GM23338 (cell line): ENCODE data around the gene GRIK4. TPM values are rescaled to one million over a fixed set of nuclear protein-coding genes. Genes with fewer than 3 reads are reported as not detected.

Experiments
- ATAC-seq: fragments of 200-7000 bp; cut with Tn5 transposase; 3 replicates; pipeline ENCODE4 v1.9.1; 2020
- DNase-seq: peaks from one replicate; pipeline ENCODE4 v3.0.0-alpha.2; 2015; ENCODE audit warnings: low spot score
- H2AFZ ChIP-seq: fragments of 200-600 bp; sonication (generic); 2 replicates; pipeline ENCODE4 v1.8.0; 2016; ENCODE audit warnings: antibody characterized with exemption, mild to moderate bottlenecking, moderate library complexity
- H3F3A ChIP-seq: fragments of 200-600 bp; sonication (generic); replicated peaks from 2 replicates; pipeline ENCODE4 v1.8.0; 2017; ENCODE audit warnings: antibody characterized with exemption, mixed run types, low read depth
- H3K27ac ChIP-seq: fragments of 200-600 bp; sonication (generic); 2 replicates; pipeline ENCODE4 v1.6.1; 2016; ENCODE audit warnings: low read depth
- H3K27me3 ChIP-seq: fragments of 200-600 bp; sonication (generic); 2 replicates; pipeline ENCODE4 v1.8.0; 2016; ENCODE audit warnings: mild to moderate bottlenecking, mixed run types, moderate library complexity; ENCODE audit not compliant: insufficient read depth
- H3K36me3 ChIP-seq: fragments of 200-600 bp; sonication (generic); 2 replicates; pipeline ENCODE4 v1.8.0; 2016; ENCODE audit warnings: mild to moderate bottlenecking; ENCODE audit not compliant: insufficient read depth
- H3K4me1 ChIP-seq: fragments of 200-600 bp; sonication (generic); 2 replicates; pipeline ENCODE4 v1.8.0; 2016; ENCODE audit warnings: mild to moderate bottlenecking, moderate library complexity; ENCODE audit not compliant: insufficient read depth
- H3K4me2 ChIP-seq: fragments of 200-600 bp; sonication (generic); 2 replicates; pipeline ENCODE4 v1.7.1; 2017; ENCODE audit warnings: mixed run types
- H3K4me3 ChIP-seq: fragments of 200-600 bp; sonication (generic); 2 replicates; pipeline ENCODE4 v1.6.1; 2016; ENCODE audit warnings: mixed run types
- H3K79me2 ChIP-seq: fragments of 200-600 bp; sonication (generic); replicated peaks from 2 replicates; pipeline ENCODE4 v1.8.0; 2017; ENCODE audit warnings: mild to moderate bottlenecking; ENCODE audit not compliant: insufficient read depth
- H3K9me2 ChIP-seq: fragments of 200-600 bp; sonication (generic); 2 replicates; pipeline ENCODE4 v1.8.0; 2017; ENCODE audit not compliant: insufficient read depth
- H4K20me1 ChIP-seq: fragments of 200-600 bp; sonication (generic); replicated peaks from 2 replicates; pipeline ENCODE4 v1.8.0; 2017; ENCODE audit warnings: mild to moderate bottlenecking; ENCODE audit not compliant: insufficient read depth
- H3K27ac Mint-ChIP-seq: 2 replicates; pipeline ENCODE4 v1.8.0; 2020; ENCODE audit warnings: inconsistent platforms, mild to moderate bottlenecking, moderate library complexity, mixed read lengths
- H3K27me3 Mint-ChIP-seq: 3 replicates; pipeline ENCODE4 v1.8.0; 2022; ENCODE audit warnings: low read depth, mild to moderate bottlenecking, moderate library complexity, mixed read lengths, inconsistent platforms; ENCODE audit not compliant: insufficient read depth, poor library complexity
- H3K36me3 Mint-ChIP-seq: 3 replicates; pipeline ENCODE4 v1.8.0; 2021; ENCODE audit warnings: low read depth, mild to moderate bottlenecking, inconsistent platforms, moderate library complexity, mixed read lengths
- H3K4me1 Mint-ChIP-seq: 3 replicates; pipeline ENCODE4 v1.8.0; 2020; ENCODE audit warnings: mild to moderate bottlenecking, inconsistent platforms, mixed read lengths
- H3K4me3 Mint-ChIP-seq: 3 replicates; pipeline ENCODE4 v1.8.0; 2021; ENCODE audit warnings: moderate library complexity, mild to moderate bottlenecking, inconsistent platforms, mixed read lengths
- H3K9me3 Mint-ChIP-seq: 3 replicates; pipeline ENCODE4 v1.8.0; 2020; ENCODE audit warnings: moderate library complexity, mild to moderate bottlenecking, inconsistent platforms, mixed read lengths
- EZH2 ChIP-seq: fragments of 200-600 bp; sonication (generic); IDR thresholded peaks from one replicate; pipeline ENCODE4 v1.8.0; 2017; ENCODE audit warnings: antibody characterized with exemption, mild to moderate bottlenecking, low read depth; ENCODE audit not compliant: unreplicated experiment
- EZH2phosphoT487 ChIP-seq: fragments of 200-600 bp; sonication (generic); IDR thresholded peaks from one replicate; pipeline ENCODE4 v1.8.1; 2018; ENCODE audit warnings: antibody characterized with exemption; ENCODE audit not compliant: unreplicated experiment
- JUNB ChIP-seq: IDR thresholded peaks from one replicate; pipeline ENCODE4 v1.6.1; 2016; ENCODE audit warnings: antibody characterized with exemption; ENCODE audit not compliant: unreplicated experiment
- NANOG ChIP-seq: IDR thresholded peaks from 2 replicates; pipeline ENCODE4 v1.6.1; 2016; ENCODE audit warnings: antibody characterized with exemption, borderline replicate concordance
- POLR2AphosphoS5 ChIP-seq: IDR thresholded peaks from 2 replicates; pipeline ENCODE4 v1.6.1; 2016; ENCODE audit warnings: antibody characterized with exemption, low read depth
- ZNF114 ChIP-seq: fragments of 250-450 bp; sonication (Bioruptor Pico); IDR thresholded peaks from 2 replicates; pipeline ENCODE4 v1.5.0; 2020; ENCODE audit warnings: mild to moderate bottlenecking, moderate library complexity
- polyA plus RNA-seq: library from polyadenylated mRNA; unstranded; fragments of >200 nt; fragmentation: Nextera tagmentation; extraction: Ambion mirVana; gene quantifications from 2 replicates; pipeline ENCODE4 v1.2.1, GENCODE V29; 2016
- total RNA-seq: library from RNA; depleted of rRNA; stranded (reverse); fragments of >200 nt; shearing (Covaris generic); gene quantifications from 2 replicates; pipeline ENCODE4 v1.2.3, GENCODE V29; 2014
- TF ChIP-seq, protein P1 (sequence below): IDR thresholded peaks from one replicate; pipeline ENCODE4 v1.6.1; 2018; ENCODE audit warnings: antibody characterized with exemption; ENCODE audit not compliant: unreplicated experiment
- TF ChIP-seq, protein P2 (sequence below): fragments of 250-450 bp; sonication (Bioruptor Pico); IDR thresholded peaks from 2 replicates; pipeline ENCODE4 v1.5.0; 2020; ENCODE audit warnings: mild to moderate bottlenecking, moderate library complexity
- TF ChIP-seq, protein P3 (sequence below), 2 experiments: fragments of 200-600 bp in 1 of 2; sonication (generic) in 1 of 2; conservative IDR thresholded peaks; 2 replicates each; pipeline versions ENCODE4 v1.5.1 to v1.6.1; 2016 to 2017; ENCODE audit warnings: antibody characterized with exemption in 2 of 2, low read depth in 2 of 2, mild to moderate bottlenecking in 2 of 2, moderate library complexity in 1 of 2
- TF ChIP-seq, protein P4 (sequence below): IDR thresholded peaks from 2 replicates; pipeline ENCODE4 v1.6.1; 2016; ENCODE audit warnings: antibody characterized with exemption

GRIK4 gene
- total and polyA plus RNA-seq, 2 experiments from 2014 or later: 0.63 to 2.2 TPM

DNA sequence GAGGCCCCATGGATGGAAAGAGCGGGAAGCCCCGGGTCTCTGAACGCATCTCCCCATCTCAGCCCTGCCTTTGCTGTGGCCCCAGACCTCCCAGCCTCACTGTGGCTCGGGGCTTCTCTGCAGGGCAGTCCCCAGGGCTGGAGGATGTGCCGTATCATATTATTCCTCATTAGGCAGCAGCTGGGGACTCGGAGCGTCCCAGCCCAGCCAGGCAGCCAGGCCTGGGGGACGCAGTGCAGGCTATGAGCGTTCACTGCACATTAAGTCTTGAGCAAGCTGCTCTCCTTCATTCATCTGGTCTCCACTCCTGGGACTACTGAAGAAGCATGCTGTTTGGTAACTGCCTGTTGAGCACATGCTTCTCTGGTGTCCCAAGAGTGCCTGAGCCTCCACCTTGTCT, 285.6 kb downstream of the GRIK4 start:
- H3K9me2 ChIP-seq: no peaks in the 10 kb centered on the region
- H3K27me3 ChIP-seq: no peaks in the 10 kb centered on the region
- DNase-seq: no peak
- Mint-ChIP-seq H3K4me1 (peaks cover 5% of the 10 kb centered on the region; the same call in 2 of the 3 replicates), H3K4me3 (no peak overlapping the region), H3K27me3 (peaks cover 5% of the 10 kb centered on the region), H3K9me3 (no peaks in the 10 kb centered on the region), H3K36me3 (no peaks in the 10 kb centered on the region), H3K27ac (no peak overlapping the region)
- no peak overlapping the region for H3K27ac ChIP-seq
- H3K36me3 ChIP-seq: no peaks in the 10 kb centered on the region
- no peak overlapping the region for H2AFZ ChIP-seq
- TF ChIP-seq, protein P1, sequence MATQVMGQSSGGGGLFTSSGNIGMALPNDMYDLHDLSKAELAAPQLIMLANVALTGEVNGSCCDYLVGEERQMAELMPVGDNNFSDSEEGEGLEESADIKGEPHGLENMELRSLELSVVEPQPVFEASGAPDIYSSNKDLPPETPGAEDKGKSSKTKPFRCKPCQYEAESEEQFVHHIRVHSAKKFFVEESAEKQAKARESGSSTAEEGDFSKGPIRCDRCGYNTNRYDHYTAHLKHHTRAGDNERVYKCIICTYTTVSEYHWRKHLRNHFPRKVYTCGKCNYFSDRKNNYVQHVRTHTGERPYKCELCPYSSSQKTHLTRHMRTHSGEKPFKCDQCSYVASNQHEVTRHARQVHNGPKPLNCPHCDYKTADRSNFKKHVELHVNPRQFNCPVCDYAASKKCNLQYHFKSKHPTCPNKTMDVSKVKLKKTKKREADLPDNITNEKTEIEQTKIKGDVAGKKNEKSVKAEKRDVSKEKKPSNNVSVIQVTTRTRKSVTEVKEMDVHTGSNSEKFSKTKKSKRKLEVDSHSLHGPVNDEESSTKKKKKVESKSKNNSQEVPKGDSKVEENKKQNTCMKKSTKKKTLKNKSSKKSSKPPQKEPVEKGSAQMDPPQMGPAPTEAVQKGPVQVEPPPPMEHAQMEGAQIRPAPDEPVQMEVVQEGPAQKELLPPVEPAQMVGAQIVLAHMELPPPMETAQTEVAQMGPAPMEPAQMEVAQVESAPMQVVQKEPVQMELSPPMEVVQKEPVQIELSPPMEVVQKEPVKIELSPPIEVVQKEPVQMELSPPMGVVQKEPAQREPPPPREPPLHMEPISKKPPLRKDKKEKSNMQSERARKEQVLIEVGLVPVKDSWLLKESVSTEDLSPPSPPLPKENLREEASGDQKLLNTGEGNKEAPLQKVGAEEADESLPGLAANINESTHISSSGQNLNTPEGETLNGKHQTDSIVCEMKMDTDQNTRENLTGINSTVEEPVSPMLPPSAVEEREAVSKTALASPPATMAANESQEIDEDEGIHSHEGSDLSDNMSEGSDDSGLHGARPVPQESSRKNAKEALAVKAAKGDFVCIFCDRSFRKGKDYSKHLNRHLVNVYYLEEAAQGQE: no peak
- TF ChIP-seq, protein P2, sequence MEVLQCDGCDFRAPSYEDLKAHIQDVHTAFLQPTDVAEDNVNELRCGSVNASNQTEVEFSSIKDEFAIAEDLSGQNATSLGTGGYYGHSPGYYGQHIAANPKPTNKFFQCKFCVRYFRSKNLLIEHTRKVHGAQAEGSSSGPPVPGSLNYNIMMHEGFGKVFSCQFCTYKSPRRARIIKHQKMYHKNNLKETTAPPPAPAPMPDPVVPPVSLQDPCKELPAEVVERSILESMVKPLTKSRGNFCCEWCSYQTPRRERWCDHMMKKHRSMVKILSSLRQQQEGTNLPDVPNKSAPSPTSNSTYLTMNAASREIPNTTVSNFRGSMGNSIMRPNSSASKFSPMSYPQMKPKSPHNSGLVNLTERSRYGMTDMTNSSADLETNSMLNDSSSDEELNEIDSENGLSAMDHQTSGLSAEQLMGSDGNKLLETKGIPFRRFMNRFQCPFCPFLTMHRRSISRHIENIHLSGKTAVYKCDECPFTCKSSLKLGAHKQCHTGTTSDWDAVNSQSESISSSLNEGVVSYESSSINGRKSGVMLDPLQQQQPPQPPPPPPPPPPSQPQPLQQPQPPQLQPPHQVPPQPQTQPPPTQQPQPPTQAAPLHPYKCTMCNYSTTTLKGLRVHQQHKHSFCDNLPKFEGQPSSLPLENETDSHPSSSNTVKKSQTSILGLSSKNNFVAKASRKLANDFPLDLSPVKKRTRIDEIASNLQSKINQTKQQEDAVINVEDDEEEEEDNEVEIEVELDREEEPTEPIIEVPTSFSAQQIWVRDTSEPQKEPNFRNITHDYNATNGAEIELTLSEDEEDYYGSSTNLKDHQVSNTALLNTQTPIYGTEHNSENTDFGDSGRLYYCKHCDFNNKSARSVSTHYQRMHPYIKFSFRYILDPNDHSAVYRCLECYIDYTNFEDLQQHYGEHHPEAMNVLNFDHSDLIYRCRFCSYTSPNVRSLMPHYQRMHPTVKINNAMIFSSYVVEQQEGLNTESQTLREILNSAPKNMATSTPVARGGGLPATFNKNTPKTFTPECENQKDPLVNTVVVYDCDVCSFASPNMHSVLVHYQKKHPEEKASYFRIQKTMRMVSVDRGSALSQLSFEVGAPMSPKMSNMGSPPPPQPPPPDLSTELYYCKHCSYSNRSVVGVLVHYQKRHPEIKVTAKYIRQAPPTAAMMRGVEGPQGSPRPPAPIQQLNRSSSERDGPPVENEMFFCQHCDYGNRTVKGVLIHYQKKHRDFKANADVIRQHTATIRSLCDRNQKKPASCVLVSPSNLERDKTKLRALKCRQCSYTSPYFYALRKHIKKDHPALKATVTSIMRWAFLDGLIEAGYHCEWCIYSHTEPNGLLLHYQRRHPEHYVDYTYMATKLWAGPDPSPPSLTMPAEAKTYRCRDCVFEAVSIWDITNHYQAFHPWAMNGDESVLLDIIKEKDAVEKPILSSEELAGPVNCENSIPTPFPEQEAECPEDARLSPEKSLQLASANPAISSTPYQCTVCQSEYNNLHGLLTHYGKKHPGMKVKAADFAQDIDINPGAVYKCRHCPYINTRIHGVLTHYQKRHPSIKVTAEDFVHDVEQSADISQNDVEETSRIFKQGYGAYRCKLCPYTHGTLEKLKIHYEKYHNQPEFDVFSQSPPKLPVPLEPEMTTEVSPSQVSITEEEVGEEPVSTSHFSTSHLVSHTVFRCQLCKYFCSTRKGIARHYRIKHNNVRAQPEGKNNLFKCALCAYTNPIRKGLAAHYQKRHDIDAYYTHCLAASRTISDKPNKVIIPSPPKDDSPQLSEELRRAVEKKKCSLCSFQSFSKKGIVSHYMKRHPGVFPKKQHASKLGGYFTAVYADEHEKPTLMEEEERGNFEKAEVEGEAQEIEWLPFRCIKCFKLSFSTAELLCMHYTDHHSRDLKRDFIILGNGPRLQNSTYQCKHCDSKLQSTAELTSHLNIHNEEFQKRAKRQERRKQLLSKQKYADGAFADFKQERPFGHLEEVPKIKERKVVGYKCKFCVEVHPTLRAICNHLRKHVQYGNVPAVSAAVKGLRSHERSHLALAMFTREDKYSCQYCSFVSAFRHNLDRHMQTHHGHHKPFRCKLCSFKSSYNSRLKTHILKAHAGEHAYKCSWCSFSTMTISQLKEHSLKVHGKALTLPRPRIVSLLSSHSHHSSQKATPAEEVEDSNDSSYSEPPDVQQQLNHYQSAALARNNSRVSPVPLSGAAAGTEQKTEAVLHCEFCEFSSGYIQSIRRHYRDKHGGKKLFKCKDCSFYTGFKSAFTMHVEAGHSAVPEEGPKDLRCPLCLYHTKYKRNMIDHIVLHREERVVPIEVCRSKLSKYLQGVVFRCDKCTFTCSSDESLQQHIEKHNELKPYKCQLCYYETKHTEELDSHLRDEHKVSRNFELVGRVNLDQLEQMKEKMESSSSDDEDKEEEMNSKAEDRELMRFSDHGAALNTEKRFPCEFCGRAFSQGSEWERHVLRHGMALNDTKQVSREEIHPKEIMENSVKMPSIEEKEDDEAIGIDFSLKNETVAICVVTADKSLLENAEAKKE (CRISPR knock-in tag): no peak
- TF ChIP-seq ZNF114 (no peak), NANOG (no peak), POLR2AphosphoS5 (no peak), EZH2 (no peak), EZH2phosphoT487 (no peak), JUNB (no peak)
- TF ChIP-seq, protein P3, sequence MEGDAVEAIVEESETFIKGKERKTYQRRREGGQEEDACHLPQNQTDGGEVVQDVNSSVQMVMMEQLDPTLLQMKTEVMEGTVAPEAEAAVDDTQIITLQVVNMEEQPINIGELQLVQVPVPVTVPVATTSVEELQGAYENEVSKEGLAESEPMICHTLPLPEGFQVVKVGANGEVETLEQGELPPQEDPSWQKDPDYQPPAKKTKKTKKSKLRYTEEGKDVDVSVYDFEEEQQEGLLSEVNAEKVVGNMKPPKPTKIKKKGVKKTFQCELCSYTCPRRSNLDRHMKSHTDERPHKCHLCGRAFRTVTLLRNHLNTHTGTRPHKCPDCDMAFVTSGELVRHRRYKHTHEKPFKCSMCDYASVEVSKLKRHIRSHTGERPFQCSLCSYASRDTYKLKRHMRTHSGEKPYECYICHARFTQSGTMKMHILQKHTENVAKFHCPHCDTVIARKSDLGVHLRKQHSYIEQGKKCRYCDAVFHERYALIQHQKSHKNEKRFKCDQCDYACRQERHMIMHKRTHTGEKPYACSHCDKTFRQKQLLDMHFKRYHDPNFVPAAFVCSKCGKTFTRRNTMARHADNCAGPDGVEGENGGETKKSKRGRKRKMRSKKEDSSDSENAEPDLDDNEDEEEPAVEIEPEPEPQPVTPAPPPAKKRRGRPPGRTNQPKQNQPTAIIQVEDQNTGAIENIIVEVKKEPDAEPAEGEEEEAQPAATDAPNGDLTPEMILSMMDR (conservative IDR thresholded peaks at IDR 0.05; ENCODE audit: low read depth in 2 of 2): no peak
- TF ChIP-seq, protein P4, sequence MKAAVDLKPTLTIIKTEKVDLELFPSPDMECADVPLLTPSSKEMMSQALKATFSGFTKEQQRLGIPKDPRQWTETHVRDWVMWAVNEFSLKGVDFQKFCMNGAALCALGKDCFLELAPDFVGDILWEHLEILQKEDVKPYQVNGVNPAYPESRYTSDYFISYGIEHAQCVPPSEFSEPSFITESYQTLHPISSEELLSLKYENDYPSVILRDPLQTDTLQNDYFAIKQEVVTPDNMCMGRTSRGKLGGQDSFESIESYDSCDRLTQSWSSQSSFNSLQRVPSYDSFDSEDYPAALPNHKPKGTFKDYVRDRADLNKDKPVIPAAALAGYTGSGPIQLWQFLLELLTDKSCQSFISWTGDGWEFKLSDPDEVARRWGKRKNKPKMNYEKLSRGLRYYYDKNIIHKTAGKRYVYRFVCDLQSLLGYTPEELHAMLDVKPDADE: no peak
- H3K4me1 ChIP-seq: no peaks in the 10 kb centered on the region; the same call in 1 of the 2 replicates
- no peaks in the 10 kb centered on the region for H4K20me1 ChIP-seq
- H3K4me2 ChIP-seq: no peak overlapping the region
- no peak overlapping the region for H3K4me3 ChIP-seq
- no peaks in the 10 kb centered on the region for H3F3A ChIP-seq
- no peak for ATAC-seq
- no peaks in the 10 kb centered on the region for H3K79me2 ChIP-seq
